Keratinocyte (primary cell): Measurements from ENCODE around the gene PLA2R1. TPM values are rescaled to one million over a fixed set of nuclear protein-coding genes. Genes with fewer than 3 reads are reported as not detected.

Experiments used
- DNase-seq: peaks from one replicate; pipeline ENCODE4 v3.0.0-alpha.2; 2011; ENCODE audit warnings: low read depth, missing footprints, low spot score
- FAIRE-seq: peaks from 2 replicates; lab custom pipeline; 2011; peaks lifted over from hg19 to GRCh38; lab: Jason Lieb, UNC
- H2AFZ ChIP-seq: 2 replicates; pipeline ENCODE4 v1.6.0; 2012; ENCODE audit warnings: low read length, control low read depth, inconsistent platforms; ENCODE audit not compliant: control insufficient read depth
- H3K27ac ChIP-seq: 2 replicates; pipeline ENCODE4 v1.5.1; 2011; ENCODE audit warnings: low read length; ENCODE audit not compliant: control insufficient read depth, insufficient read depth
- H3K27me3 ChIP-seq: 3 replicates; pipeline ENCODE4 v1.6.0; 2011; ENCODE audit warnings: low read length; ENCODE audit not compliant: control insufficient read depth, insufficient read depth; ENCODE audit errors: extremely low read depth
- H3K36me3 ChIP-seq, 2 experiments: 2 replicates in 1 of 2; 3 replicates in 1 of 2; pipeline ENCODE4 v1.5.1; 2011; ENCODE audit warnings: low read length in 2 of 2, mild to moderate bottlenecking in 1 of 2; ENCODE audit not compliant: control insufficient read depth in 2 of 2, insufficient read depth in 2 of 2; ENCODE audit errors: extremely low read depth in 1 of 2
- H3K4me1 ChIP-seq: 3 replicates; pipeline ENCODE4 v1.5.1; 2011; ENCODE audit warnings: low read length; ENCODE audit not compliant: control insufficient read depth, insufficient read depth; ENCODE audit errors: extremely low read depth
- H3K4me2 ChIP-seq: 3 replicates; pipeline ENCODE4 v1.6.0; 2011; ENCODE audit warnings: low read depth, low read length; ENCODE audit not compliant: control insufficient read depth, insufficient read depth; ENCODE audit errors: extremely low read depth
- H3K4me3 ChIP-seq, 3 experiments: fragments of 200-600 bp in 1 of 3; sonication (generic) in 1 of 3; 2 replicates in 2 of 3; 3 replicates in 1 of 3; pipeline ENCODE4 v1.5.1; 2011 to 2016; ENCODE audit warnings: low read length in 3 of 3, mild to moderate bottlenecking in 3 of 3, control low read depth in 2 of 3, inconsistent platforms in 1 of 3, low read depth in 1 of 3, mixed read lengths in 1 of 3, mixed run types in 1 of 3, moderate library complexity in 1 of 3; ENCODE audit not compliant: control insufficient read depth in 2 of 3, insufficient read depth in 2 of 3; ENCODE audit errors: extremely low read depth in 1 of 3
- H3K79me2 ChIP-seq: 2 replicates; pipeline ENCODE4 v1.6.0; 2012; ENCODE audit warnings: low read length; ENCODE audit not compliant: control insufficient read depth, insufficient read depth
- H3K9ac ChIP-seq: 3 replicates; pipeline ENCODE4 v1.6.0; 2011; ENCODE audit warnings: low read length; ENCODE audit not compliant: control insufficient read depth, insufficient read depth; ENCODE audit errors: extremely low read depth
- H3K9me1 ChIP-seq: 3 replicates; pipeline ENCODE4 v1.6.0; 2011; ENCODE audit warnings: low read length; ENCODE audit not compliant: control insufficient read depth, insufficient read depth; ENCODE audit errors: extremely low read depth
- H3K9me3 ChIP-seq: 2 replicates; pipeline ENCODE4 v1.5.1; 2012; ENCODE audit warnings: low read depth, low read length; ENCODE audit not compliant: control insufficient read depth
- H4K20me1 ChIP-seq: 3 replicates; pipeline ENCODE4 v1.6.0; 2011; ENCODE audit warnings: low read length; ENCODE audit not compliant: control insufficient read depth, insufficient read depth; ENCODE audit errors: extremely low read depth
- CTCF ChIP-seq, 3 experiments: IDR thresholded peaks in 1 of 3; conservative IDR thresholded peaks in 1 of 3; optimal IDR thresholded peaks in 1 of 3; 2 replicates in 2 of 3; 3 replicates in 1 of 3; pipeline versions ENCODE3 to v1.5.1; 2011; ENCODE audit warnings: low read length in 3 of 3, mild to moderate bottlenecking in 3 of 3, moderate library complexity in 2 of 3, control low read depth in 1 of 3, inconsistent platforms in 1 of 3; ENCODE audit not compliant: insufficient read depth in 2 of 3; ENCODE audit errors: extremely low read depth in 1 of 3
- EZH2 ChIP-seq: IDR thresholded peaks from one replicate; pipeline ENCODE4 v1.6.1; 2012; ENCODE audit warnings: inconsistent platforms, mild to moderate bottlenecking, low read length, moderate library complexity
- dilution Hi-C: fragments of 300-500 bp; cut with MboI; formaldehyde crosslinking; loops from one replicate; pipeline ENCODE4 v1.7.0; 2020; ENCODE audit warnings: low sequenced_read_pairs; ENCODE audit not compliant: extremely low pct_ligation_motif_present
- polyA plus RNA-seq, 5 experiments: library from polyadenylated mRNA; depleted of rRNA in 3 of 5; stranded (reverse) in 3 of 5; stranded (forward) in 1 of 5; unstranded in 1 of 5; fragments of >200 nt; gene quantifications; 1 replicate in 1 of 5; 2 replicates in 3 of 5; 3 replicates in 1 of 5; pipeline versions ENCODE4 v1.2.1 to v1.2.3, GENCODE V29; 2011 to 2012; ENCODE audit warnings: missing spikeins in 2 of 5, low read depth in 1 of 5, low replicate concordance in 1 of 5

PLA2R1 gene
- polyA plus RNA-seq, 1 donor (not counting 4 experiments of a cell fraction or from before 2014, with no cell fraction given) = 12.3 TPM

- Histone ChIP-seq H3K36me3 (no peaks in the 10 kb centered on the region), H3K4me1 (peaks cover 4% of the 10 kb centered on the region), H3K27ac (no peak overlapping the region), H3K4me2 (no peak overlapping the region), H3K9ac (no peak overlapping the region), H4K20me1 (no peaks in the 10 kb centered on the region), H3K79me2 (no peaks in the 10 kb centered on the region), H3K9me1 (no peaks in the 10 kb centered on the region), H3K27me3 (peaks cover 5% of the 10 kb centered on the region), H3K9me3 (no peaks in the 10 kb centered on the region), H3K4me3 (no peak overlapping the region), H2AFZ (no peak overlapping the region)
- dilution Hi-C loops = no loop called here
- no peak for TF ChIP-seq CTCF (optimal IDR thresholded peaks at IDR 0.05 in 1 of 3, IDR thresholded peaks at IDR 0.05 in 1 of 3, conservative IDR thresholded peaks at IDR 0.05 in 1 of 3; ENCODE audit: extremely low read depth in 1 of 3, insufficient read depth in 2 of 3, low read length in 3 of 3)
- TF ChIP-seq EZH2 = no peak
- FAIRE-seq (no peak), DNase-seq (no peak)
Measured at GRCh38 chr2:159900343-159900742, 162.1 kb downstream of the PLA2R1 start.

- TF ChIP-seq CTCF (optimal IDR thresholded peaks at IDR 0.05 in 1 of 3, IDR thresholded peaks at IDR 0.05 in 1 of 3, conservative IDR thresholded peaks at IDR 0.05 in 1 of 3; ENCODE audit: extremely low read depth in 1 of 3, insufficient read depth in 2 of 3, low read length in 3 of 3) (no peak), EZH2 (no peak)
- no peak overlapping the region for H3K9ac ChIP-seq
- H3K9me1 ChIP-seq = no peaks in the 10 kb centered on the region
- H3K9me3 ChIP-seq = no peaks in the 10 kb centered on the region
- H4K20me1 ChIP-seq = no peaks in the 10 kb centered on the region
- H3K36me3 ChIP-seq = no peaks in the 10 kb centered on the region
- no peak overlapping the region for H3K4me2 ChIP-seq
- no peaks in the 10 kb centered on the region for H3K79me2 ChIP-seq
- H3K4me1 ChIP-seq = no peaks in the 10 kb centered on the region
- H3K27ac ChIP-seq = no peak overlapping the region
- no peak overlapping the region for H2AFZ ChIP-seq
- dilution Hi-C loops = no loop called here
- no peak overlapping the region for H3K4me3 ChIP-seq
- no peaks in the 10 kb centered on the region for H3K27me3 ChIP-seq
- no peak for DNase-seq
- FAIRE-seq = no peak
Measured at GRCh38 chr2:159898441-159898840, 164.0 kb downstream of the PLA2R1 start.
